Middle frontal gyrus (tissue), 1 donor: ENCODE measurements around the gene ZMYND19.
"Not testable (repeated sequence)": the region's sequence is repeated elsewhere in the genome, so short reads cannot be mapped to it uniquely, and the experiment has no call there.

ENCODE experiments used
- DNase-seq: peaks from one replicate; pipeline ENCODE4 v3.0.0-alpha.2; 2015; ENCODE audit warnings: low spot score; ENCODE audit errors: extremely low spot score

ZMYND19 gene

GRCh38 chr9:137532891-137533468, 57.3 kb downstream of the ZMYND19 start:
- not testable (repeated sequence) for DNase-seq
